Pancreas (tissue), 10 donors: ENCODE results near the gene POFUT1. TPM values are rescaled to one million over a fixed set of nuclear protein-coding genes. Genes with fewer than 3 reads are reported as not detected.
"Not testable (repeated sequence)": the region's sequence is repeated elsewhere in the genome, so short reads cannot be mapped to it uniquely, and the experiment has no call there.

ENCODE experiments used
- ATAC-seq, 4 donors: fragments of 200-7000 bp; cut with Tn5 transposase; one replicate each; pipeline versions ENCODE4 v1.8.0 to v1.9.1; 2020; ENCODE audit warnings: mild to moderate bottlenecking in 4 of 4, moderate library complexity in 4 of 4
- DNase-seq, 6 donors: peaks; one replicate each; pipeline ENCODE4 v3.0.0-alpha.2; 2020
- FAIRE-seq: peaks from 2 replicates; lab custom pipeline; 2012; peaks lifted over from hg19 to GRCh38; lab: Jason Lieb, UNC
- H3K27ac ChIP-seq, 4 donors: fragments of 200-600 bp; sonication (generic); 1 replicate in 3 of 4; 2 replicates in 1 of 4; pipeline versions ENCODE4 v1.5.0 to v1.8.0; 2020
- H3K27me3 ChIP-seq, 4 donors: fragments of 200-600 bp; one replicate each; pipeline ENCODE4 v1.8.0; 2021
- H3K36me3 ChIP-seq, 3 donors: fragments of 200-600 bp; sonication (generic) in 1 of 3; one replicate each; pipeline versions ENCODE4 v1.5.0 to v1.8.0; 2020 to 2021
- H3K4me1 ChIP-seq, 3 donors: fragments of 200-600 bp; one replicate each; pipeline ENCODE4 v1.8.0; 2021
- H3K4me3 ChIP-seq, 4 donors: fragments of 200-600 bp; sonication (generic) in 2 of 4; one replicate each; pipeline versions ENCODE4 v1.5.0 to v1.8.0; 2020 to 2021
- H3K9me3 ChIP-seq, 4 donors: fragments of 200-600 bp; one replicate each; pipeline ENCODE4 v1.8.0; 2021
- WGBS, 2 donors: extraction: QIAGEN DNeasy Blood & Tissue Kit; methylation state at CpG; one replicate each; pipeline ENCODE4 v1.1.7; 2013; 5-methylcytosine and 5-hydroxymethylcytosine counted together
- intact Hi-C, 3 donors: fragments of 100-400 bp; cut with DNase I; formaldehyde crosslinking; loops; one replicate each; pipeline versions ENCODE4 v1.11.1 to v1.14.2; 2022
- polyA plus RNA-seq, 2 donors: library from polyadenylated mRNA; stranded (reverse); fragments of 200-250 nt; gene quantifications; one replicate each; pipeline ENCODE4 v1.2.3, GENCODE V29; 2013
- total RNA-seq, 6 donors: library from RNA; stranded (reverse); fragmentation: NEBNext Ultra II Directional in 4 of 6; extraction: Animal tissue kit (Norgen Biotek cat#: 25700) in 4 of 6; gene quantifications; one replicate each; pipeline versions ENCODE4 v1.2.1 to v1.2.4, GENCODE V29; 2021 to 2023
- TF ChIP-seq, protein P1 (sequence below), 4 donors: fragments of 200-600 bp; sonication (generic) in 3 of 4; IDR thresholded peaks; one replicate each; pipeline versions ENCODE4 v1.5.0 to v1.8.0; 2021; ENCODE audit warnings: antibody characterized with exemption in 4 of 4
- donor health status: healthy with polysubstance abuse.
- donor health status: DM: no; HTN: no; CAD: no; lungs with moderate emphysema.
- donor health status: DM: no; HTN: no; CAD: no.
- donor health status: control.
- donor health status: control.
- donor health status: Bipolar disorder and iron deficiency.
- donor health status: DM: yes; HTN: yes; CAD: no.
- donor health status: DM: no; HTN: no; CAD: no.
- donor health status: DM: no; HTN: no; CAD: no.
- donor health status: DM: yes; HTN: yes; CAD: no.

Gene POFUT1
- total and polyA plus RNA-seq, 8 donors, result 7.3 to 20.7 (median 14.9) TPM

DNA sequence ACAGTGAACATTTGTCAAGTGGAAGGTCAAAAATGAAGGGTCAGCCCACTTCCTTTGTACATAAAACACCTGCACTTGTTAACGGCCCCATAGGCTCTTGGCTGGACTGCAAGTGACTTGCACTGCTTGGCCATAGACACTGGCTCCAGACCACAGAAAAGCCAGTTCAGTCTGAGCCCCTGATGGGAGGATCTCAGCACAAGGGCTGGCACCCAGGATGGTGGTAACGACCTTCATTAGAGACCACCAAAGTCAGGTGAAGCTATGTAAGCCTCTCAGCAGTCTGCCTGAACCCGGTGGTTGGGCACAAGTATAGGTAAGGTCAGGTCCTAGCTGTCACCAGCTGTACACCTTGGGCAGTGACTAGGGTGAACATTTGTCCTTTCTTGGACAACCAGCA lies 16.3 kb upstream of the POFUT1 start:
- WGBS, 2 donors, result 81 to 85% methylated on average over 3 of the region's 3 CpGs

DNA sequence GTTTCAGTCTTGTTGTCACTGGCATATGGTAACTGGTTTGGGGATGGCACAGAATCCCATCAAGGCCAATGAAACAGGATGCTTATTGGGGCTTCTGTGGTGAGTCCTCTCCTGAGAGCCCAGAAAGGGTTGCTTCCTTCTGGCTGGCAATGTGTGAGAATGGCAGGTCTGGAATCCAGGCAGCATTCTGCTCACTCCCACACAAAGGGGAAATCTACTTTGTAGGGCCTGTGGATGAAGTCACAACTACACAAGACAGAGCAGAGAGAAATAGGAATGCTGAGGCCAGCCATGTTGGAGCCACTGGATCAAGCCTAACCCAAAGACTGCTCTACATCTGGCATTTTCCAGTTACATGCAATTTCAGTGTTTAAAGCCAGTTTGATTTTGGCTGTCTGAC lies 15.8 kb upstream of the POFUT1 start:
- Histone ChIP-seq H3K4me3 (no peak overlapping the region), H3K9me3 (no peaks in the 10 kb centered on the region), H3K27me3 (no peaks in the 10 kb centered on the region), H3K36me3 (peaks cover 0 to 13% (median 4%) of the 10 kb centered on the region in 3 donors), H3K4me1 (peaks cover 0 to 18% (median 4%) of the 10 kb centered on the region in 3 donors), H3K27ac (no peak overlapping the region)
- FAIRE-seq, result no peak
- no peak for DNase-seq
- TF ChIP-seq, protein P1, sequence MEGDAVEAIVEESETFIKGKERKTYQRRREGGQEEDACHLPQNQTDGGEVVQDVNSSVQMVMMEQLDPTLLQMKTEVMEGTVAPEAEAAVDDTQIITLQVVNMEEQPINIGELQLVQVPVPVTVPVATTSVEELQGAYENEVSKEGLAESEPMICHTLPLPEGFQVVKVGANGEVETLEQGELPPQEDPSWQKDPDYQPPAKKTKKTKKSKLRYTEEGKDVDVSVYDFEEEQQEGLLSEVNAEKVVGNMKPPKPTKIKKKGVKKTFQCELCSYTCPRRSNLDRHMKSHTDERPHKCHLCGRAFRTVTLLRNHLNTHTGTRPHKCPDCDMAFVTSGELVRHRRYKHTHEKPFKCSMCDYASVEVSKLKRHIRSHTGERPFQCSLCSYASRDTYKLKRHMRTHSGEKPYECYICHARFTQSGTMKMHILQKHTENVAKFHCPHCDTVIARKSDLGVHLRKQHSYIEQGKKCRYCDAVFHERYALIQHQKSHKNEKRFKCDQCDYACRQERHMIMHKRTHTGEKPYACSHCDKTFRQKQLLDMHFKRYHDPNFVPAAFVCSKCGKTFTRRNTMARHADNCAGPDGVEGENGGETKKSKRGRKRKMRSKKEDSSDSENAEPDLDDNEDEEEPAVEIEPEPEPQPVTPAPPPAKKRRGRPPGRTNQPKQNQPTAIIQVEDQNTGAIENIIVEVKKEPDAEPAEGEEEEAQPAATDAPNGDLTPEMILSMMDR (IDR thresholded peaks at IDR 0.05), result no peak
- intact Hi-C loops, result no loop called here
- ATAC-seq, result no peak

More for the DNA sequence above, 16.3 kb upstream of the POFUT1 start:
- Histone ChIP-seq H3K4me1 (peaks cover 0 to 18% (median 4%) of the 10 kb centered on the region in 3 donors), H3K4me3 (no peak overlapping the region), H3K27ac (no peak overlapping the region), H3K27me3 (no peaks in the 10 kb centered on the region), H3K36me3 (peaks cover 0 to 9% (median 0%) of the 10 kb centered on the region in 3 donors), H3K9me3 (no peaks in the 10 kb centered on the region)
- intact Hi-C loops, result no loop called here
- FAIRE-seq, result no peak
- no peak for DNase-seq
- ATAC-seq, result no peak
- TF ChIP-seq, protein P1 (IDR thresholded peaks at IDR 0.05), result no peak

DNA sequence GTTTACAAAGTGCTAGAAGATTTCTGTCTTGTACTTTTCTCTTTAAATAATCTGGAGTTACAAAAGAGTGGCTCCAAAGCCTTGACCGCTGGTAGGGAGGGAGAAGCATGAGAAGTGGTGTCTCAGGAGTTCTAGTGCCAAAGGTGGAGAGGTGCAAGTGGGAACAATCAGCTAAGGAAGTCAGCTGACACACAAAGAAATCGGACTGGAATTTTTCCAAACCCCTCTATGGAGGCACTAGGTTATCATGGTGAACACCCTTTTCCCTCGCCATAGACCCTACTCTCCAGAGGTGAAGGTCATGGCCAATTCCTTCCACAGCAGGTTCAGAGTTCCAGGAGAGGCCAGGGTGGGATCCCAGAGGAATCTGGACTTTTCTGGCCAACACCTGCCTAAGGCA lies 15.0 kb upstream of the POFUT1 start:
- peak overlapping the region in 2 of 4 donors; percentile 13 to 24 for H3K27ac ChIP-seq
- TF ChIP-seq, protein P1 (IDR thresholded peaks at IDR 0.05), result no peak
- intact Hi-C loops, result no loop called here
- no peak overlapping the region for H3K4me3 ChIP-seq
- no peak for ATAC-seq
- H3K9me3 ChIP-seq, result no peaks in the 10 kb centered on the region
- FAIRE-seq, result no peak
- H3K4me1 ChIP-seq, result peaks cover 0 to 18% (median 4%) of the 10 kb centered on the region in 3 donors
- H3K36me3 ChIP-seq, result peaks cover 0 to 20% (median 11%) of the 10 kb centered on the region in 3 donors
- no peaks in the 10 kb centered on the region for H3K27me3 ChIP-seq
- peak in 1 of 6 donors; percentile 9 for DNase-seq
- 14 to 19% methylated on average over 3 of the region's 3 CpGs for WGBS, 2 donors

DNA sequence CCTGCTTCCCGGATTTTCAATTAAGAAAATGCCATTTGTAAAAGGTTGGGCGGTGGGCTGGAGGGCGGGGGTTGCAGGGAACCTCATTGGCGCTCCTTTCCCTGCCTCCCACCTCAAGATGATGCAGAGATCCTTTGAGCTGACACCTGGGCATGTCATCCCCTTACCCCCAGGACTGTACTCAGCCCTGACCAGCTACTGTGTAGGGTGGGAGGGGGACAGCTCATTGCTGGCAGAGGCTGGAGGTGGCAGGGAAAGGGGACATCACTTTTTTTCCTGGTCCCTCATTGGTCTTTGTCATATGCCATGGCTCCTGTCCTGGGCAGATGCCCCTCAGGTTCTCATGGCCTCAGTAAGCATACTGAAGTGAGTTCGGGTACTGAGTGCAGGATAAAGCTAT lies 14.3 kb upstream of the POFUT1 start:
- ATAC-seq, H3K27me3 ChIP-seq, H3K4me3 ChIP-seq, intact Hi-C loops, FAIRE-seq, H3K9me3 ChIP-seq, DNase-seq: not testable (repeated sequence)
- WGBS, 2 donors, result 67 to 74% methylated on average over 5 of the region's 5 CpGs
- H3K27ac ChIP-seq, result peak overlapping the region in 2 of 4 donors; percentile 13 to 24
- H3K36me3 ChIP-seq, result peaks cover 0 to 26% (median 12%) of the 10 kb centered on the region in 3 donors
- H3K4me1 ChIP-seq, result peaks cover 0 to 18% (median 7%) of the 10 kb centered on the region in 3 donors

DNA sequence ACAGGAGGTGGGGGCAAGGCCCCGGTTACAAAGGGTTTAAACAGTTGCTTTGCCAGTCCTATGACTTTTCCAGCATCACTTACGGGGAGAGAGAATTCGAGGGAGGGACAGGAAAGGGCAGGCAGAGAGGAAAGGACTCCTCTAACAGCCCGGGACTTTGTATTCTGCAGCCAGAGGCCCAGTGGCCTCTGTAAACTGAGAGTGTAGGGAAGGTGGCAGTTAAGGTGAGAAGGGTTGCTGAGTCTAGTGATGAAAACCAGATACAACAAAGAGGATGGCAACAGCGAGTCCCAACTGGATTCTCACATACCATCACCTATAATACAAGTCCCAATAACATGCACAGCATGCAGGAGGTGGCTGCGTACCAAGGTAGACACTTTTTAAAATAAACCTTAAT lies 13.7 kb upstream of the POFUT1 start:
- intact Hi-C loops, result no loop called here
- no peak for FAIRE-seq
- DNase-seq, result no peak
- 80 to 83% methylated on average over 6 of the region's 6 CpGs for whole genome bisulfite sequencing, 2 donors
- H3K9me3 ChIP-seq, result no peaks in the 10 kb centered on the region
- H3K27ac ChIP-seq, result no peak overlapping the region
- TF ChIP-seq, protein P1 (IDR thresholded peaks at IDR 0.05), result no peak
- no peak for ATAC-seq
- H3K36me3 ChIP-seq, result peaks cover 0 to 33% (median 16%) of the 10 kb centered on the region in 3 donors
- H3K4me3 ChIP-seq, result no peak overlapping the region
- peaks cover 0 to 18% (median 11%) of the 10 kb centered on the region in 3 donors for H3K4me1 ChIP-seq
- H3K27me3 ChIP-seq, result no peaks in the 10 kb centered on the region
